ENCODE results near the gene PRR36.
A peak's percentile ranks its signal among the peaks of the same experiment; 100 is the strongest.
"Not testable (repeated sequence)": the region's sequence is repeated elsewhere in the genome, so short reads cannot be mapped to it uniquely, and the experiment has no call there.

Gene PRR36

GRCh38 chr19:7874076-7874896, at the start of gene PRR36:
Gene PRR36, minus strand, starts transcription at chr19:7874390. Its CDS starts 701 bp downstream, at chr19:7873689.
- no peak for DNase-seq (ENCODE audit: low read depth in 3 of 3, low spot score in 1 of 3)

GRCh38 chr19:7923295-7924191, 49.4 kb upstream of the PRR36 start:
- no peak for DNase-seq (ENCODE audit: low read depth in 3 of 3, low spot score in 1 of 3)

- no peak for DNase-seq (ENCODE audit: low read depth in 3 of 3, low spot score in 1 of 3)
Measured at GRCh38 chr19:7922836-7923195, 48.6 kb upstream of the PRR36 start.

- DNase-seq (ENCODE audit: low read depth in 3 of 3, low spot score in 1 of 3): no peak
Measured at GRCh38 chr19:7921967-7922835, 48.0 kb upstream of the PRR36 start.

GRCh38 chr19:7921302-7921966, 47.2 kb upstream of the PRR36 start:
- no peak for DNase-seq (ENCODE audit: low read depth in 3 of 3, low spot score in 1 of 3)

GRCh38 chr19:7920519-7921301, 46.5 kb upstream of the PRR36 start:
- peak; percentile 99 to 100 (median 100) for DNase-seq (ENCODE audit: low read depth in 3 of 3, low spot score in 1 of 3)

- DNase-seq (ENCODE audit: low read depth in 3 of 3, low spot score in 1 of 3): peak; percentile 89 to 93 (median 91)
Measured at GRCh38 chr19:7919610-7920518, 45.7 kb upstream of the PRR36 start, which contains the start of gene SNAPC2. Gene SNAPC2, plus strand, starts transcription at chr19:7920338. Its CDS starts 29 bp downstream, at chr19:7920367.

GRCh38 chr19:7918615-7919421, 44.6 kb upstream of the PRR36 start:
- DNase-seq (ENCODE audit: low read depth in 3 of 3, low spot score in 1 of 3): no peak

- not testable (repeated sequence) for DNase-seq (ENCODE audit: low read depth in 3 of 3, low spot score in 1 of 3)
Measured at GRCh38 chr19:7918062-7918614, 43.9 kb upstream of the PRR36 start.

GRCh38 chr19:7917267-7918061, 43.3 kb upstream of the PRR36 start:
- peak in 1 of 3 donors; percentile 45 for DNase-seq (ENCODE audit: low read depth in 3 of 3, low spot score in 1 of 3)

- DNase-seq (ENCODE audit: low read depth in 3 of 3, low spot score in 1 of 3): no peak
Measured at GRCh38 chr19:7916955-7917266, 42.7 kb upstream of the PRR36 start.

GRCh38 chr19:7916103-7916954, 42.1 kb upstream of the PRR36 start:
- peak in 1 of 3 donors; percentile 33 for DNase-seq (ENCODE audit: low read depth in 3 of 3, low spot score in 1 of 3)

GRCh38 chr19:7915250-7916102, 41.3 kb upstream of the PRR36 start:
- DNase-seq (ENCODE audit: low read depth in 3 of 3, low spot score in 1 of 3): no peak

GRCh38 chr19:7914598-7915045, 40.4 kb upstream of the PRR36 start, which contains the start of gene TGFBR3L:
Gene TGFBR3L, plus strand, starts transcription at chr19:7914830.
- DNase-seq (ENCODE audit: low read depth in 3 of 3, low spot score in 1 of 3): no peak

GRCh38 chr19:7914099-7914498, 39.9 kb upstream of the PRR36 start:
- DNase-seq (ENCODE audit: low read depth in 3 of 3, low spot score in 1 of 3): no peak

All from stimulated activated CD4-positive, alpha-beta T cell treated with anti-CD3 and anti-CD28 coated beads, TNF-alpha, amount 100 ng/mL, for 1 hour (primary cell).